Lower leg skin (tissue), 3 donors: ENCODE data around the gene URI1.

Source experiments
- CTCF ChIP-seq, 3 donors: fragments of 450-650 bp; IDR thresholded peaks; one replicate each; pipeline ENCODE4 v1.5.1; 2016; ENCODE audit warnings: antibody characterized with exemption in 3 of 3, mild to moderate bottlenecking in 3 of 3, moderate library complexity in 2 of 3
- POLR2A ChIP-seq, 2 donors: fragments of 450-650 bp; IDR thresholded peaks; one replicate each; pipeline ENCODE4 v1.6.1; 2016 to 2017; ENCODE audit warnings: antibody characterized with exemption in 2 of 2, mild to moderate bottlenecking in 1 of 2, moderate library complexity in 1 of 2

- TF ChIP-seq CTCF (IDR thresholded peaks at IDR 0.05) (no peak), POLR2A (IDR thresholded peaks at IDR 0.05) (no peak)
Measured at GRCh38 chr19:30008169-30008568, 66.1 kb downstream of the URI1 start.
